SK-N-MC (cell line): ENCODE data around the gene MEIOB.

Source experiments
- DNase-seq: peaks from one replicate; pipeline ENCODE4 v3.0.0-alpha.2; 2011; ENCODE audit warnings: low read depth, low spot score
- H3K27ac ChIP-seq: fragments of 200-600 bp; sonication (generic); 2 replicates; pipeline ENCODE4 v1.5.1; 2016; ENCODE audit warnings: mixed run types
- H3K36me3 ChIP-seq: fragments of 200-600 bp; sonication (generic); 2 replicates; pipeline ENCODE4 v1.6.1; 2017; ENCODE audit warnings: antibody characterized with exemption, low read length, mixed read lengths; ENCODE audit not compliant: insufficient read depth
- H3K4me3 ChIP-seq: fragments of 200-600 bp; sonication (generic); 2 replicates; pipeline ENCODE4 v1.5.1; 2016
- H3K9ac ChIP-seq: fragments of 200-600 bp; sonication (generic); 2 replicates; pipeline ENCODE4 v1.8.0; 2017; ENCODE audit warnings: mixed run types, mixed read lengths; ENCODE audit not compliant: insufficient read length
- H3K9me3 ChIP-seq: fragments of 200-600 bp; sonication (generic); 2 replicates; pipeline ENCODE4 v1.6.1; 2017; ENCODE audit warnings: low read depth, mild to moderate bottlenecking, antibody characterized with exemption, low read length, moderate library complexity, mixed read lengths
- EZH2 ChIP-seq: fragments of 200-600 bp; sonication (generic); IDR thresholded peaks from one replicate; pipeline ENCODE4 v1.6.1; 2017; ENCODE audit warnings: antibody characterized with exemption
- FOXP2 ChIP-seq: optimal IDR thresholded peaks from 2 replicates; pipeline ENCODE3; 2011; ENCODE audit warnings: mild to moderate bottlenecking, moderate library complexity; ENCODE audit not compliant: insufficient read depth; ENCODE audit errors: extremely low read length, control extremely low read depth
- POLR2AphosphoS5 ChIP-seq: IDR thresholded peaks from 2 replicates; pipeline ENCODE4 v1.6.1; 2012; ENCODE audit warnings: mild to moderate bottlenecking, low read depth, low read length, borderline replicate concordance

Gene MEIOB

GRCh38 chr16:1831186-1832075, 40.5 kb downstream of the MEIOB start:
- H3K27ac ChIP-seq: no peak overlapping the region
- no peaks in the 10 kb centered on the region for H3K9me3 ChIP-seq
- no peak for DNase-seq
- no peak overlapping the region for H3K9ac ChIP-seq
- H3K36me3 ChIP-seq: no peaks in the 10 kb centered on the region
- no peak for TF ChIP-seq EZH2
- TF ChIP-seq FOXP2: no peak
- no peak for TF ChIP-seq POLR2AphosphoS5
- no peak overlapping the region for H3K4me3 ChIP-seq

DNA sequence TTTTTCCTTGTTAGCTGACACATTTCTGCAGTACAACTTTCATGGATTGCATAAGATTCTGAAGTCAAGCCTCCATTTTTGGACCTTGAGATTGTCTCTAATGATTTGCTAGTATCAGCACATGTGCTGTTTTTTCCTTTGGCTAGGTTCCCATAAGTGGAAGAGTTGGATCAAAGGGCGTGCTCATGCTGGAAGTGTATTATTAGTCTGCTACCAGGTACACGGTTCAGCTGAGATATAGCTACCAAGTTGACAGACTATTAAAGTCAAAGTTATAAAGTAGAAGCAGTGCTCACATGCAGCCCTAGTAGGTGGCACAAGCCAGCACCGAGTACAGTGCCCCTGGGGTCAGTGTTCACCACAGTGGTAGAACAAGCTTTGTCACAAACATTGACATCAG, 41.8 kb downstream of the MEIOB start:
- no peak overlapping the region for H3K4me3 ChIP-seq
- no peak overlapping the region for H3K27ac ChIP-seq
- no peak overlapping the region for H3K9ac ChIP-seq
- H3K9me3 ChIP-seq: no peaks in the 10 kb centered on the region
- DNase-seq: no peak
- TF ChIP-seq EZH2: no peak
- no peak for TF ChIP-seq FOXP2
- no peak for TF ChIP-seq POLR2AphosphoS5
- no peaks in the 10 kb centered on the region for H3K36me3 ChIP-seq

DNA sequence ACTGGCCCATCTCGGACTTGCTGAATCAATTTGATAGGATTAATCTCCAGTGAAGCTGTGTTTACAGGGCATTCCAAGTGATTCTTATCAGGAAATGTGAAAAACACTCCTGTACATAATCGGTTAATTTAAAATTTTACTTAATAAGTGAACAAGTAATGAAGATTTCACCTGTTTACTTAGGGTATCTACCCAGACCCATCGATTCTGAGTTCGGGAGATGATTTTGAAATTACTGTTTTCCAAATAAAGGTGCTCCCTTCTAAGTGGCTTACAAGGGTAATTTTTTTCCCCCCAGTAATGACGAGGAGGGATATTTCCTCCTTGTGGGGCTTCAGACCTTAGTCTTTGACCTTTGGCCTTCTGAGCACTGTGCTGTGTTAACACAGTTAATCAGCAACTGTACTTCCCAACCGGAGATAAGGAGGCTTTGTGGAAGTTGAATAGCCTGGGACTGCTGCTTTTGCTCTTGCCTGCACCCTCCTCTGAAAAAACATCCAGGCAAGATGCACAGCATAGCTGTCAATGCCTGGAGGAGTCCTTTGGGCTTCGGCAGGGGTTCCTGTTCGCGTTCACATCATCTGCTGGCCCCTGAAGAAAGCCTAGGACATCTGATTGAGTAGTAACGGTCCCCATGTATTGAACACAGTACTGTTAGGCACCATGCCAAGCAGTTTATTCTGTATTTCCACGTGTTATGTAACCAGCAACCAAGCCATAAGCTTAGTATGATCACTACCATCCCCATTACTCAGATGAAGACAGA, 43.1 kb downstream of the MEIOB start:
- H3K4me3 ChIP-seq: no peak overlapping the region
- TF ChIP-seq POLR2AphosphoS5 (no peak), EZH2 (no peak), FOXP2 (no peak)
- no peak for DNase-seq
- H3K9ac ChIP-seq: no peak overlapping the region
- H3K9me3 ChIP-seq: no peaks in the 10 kb centered on the region
- H3K36me3 ChIP-seq: no peaks in the 10 kb centered on the region
- H3K27ac ChIP-seq: no peak overlapping the region

- Histone ChIP-seq H3K4me3 (peak within 1 kb of the TSS; percentile 95), H3K9me3 (no peaks in the 10 kb centered on the region), H3K36me3 (no peaks in the 10 kb centered on the region), H3K27ac (no peak within 1 kb of the TSS), H3K9ac (peak within 1 kb of the TSS; percentile 73)
- peak; percentile 35 for DNase-seq
- no peak for TF ChIP-seq EZH2
- TF ChIP-seq POLR2AphosphoS5: peak; percentile 72
These were observed 45.0 kb downstream of the MEIOB start, which contains the start of the genes FAHD1 and HAGH for GRCh38 chr16:1826691-1827573. Gene FAHD1, plus strand, starts transcription at chr16:1827206. Its CDS starts 33 bp downstream, at chr16:1827239. Gene HAGH, minus strand, starts transcription at chr16:1826825. Its CDS starts 38 bp downstream, at chr16:1826787.

DNA sequence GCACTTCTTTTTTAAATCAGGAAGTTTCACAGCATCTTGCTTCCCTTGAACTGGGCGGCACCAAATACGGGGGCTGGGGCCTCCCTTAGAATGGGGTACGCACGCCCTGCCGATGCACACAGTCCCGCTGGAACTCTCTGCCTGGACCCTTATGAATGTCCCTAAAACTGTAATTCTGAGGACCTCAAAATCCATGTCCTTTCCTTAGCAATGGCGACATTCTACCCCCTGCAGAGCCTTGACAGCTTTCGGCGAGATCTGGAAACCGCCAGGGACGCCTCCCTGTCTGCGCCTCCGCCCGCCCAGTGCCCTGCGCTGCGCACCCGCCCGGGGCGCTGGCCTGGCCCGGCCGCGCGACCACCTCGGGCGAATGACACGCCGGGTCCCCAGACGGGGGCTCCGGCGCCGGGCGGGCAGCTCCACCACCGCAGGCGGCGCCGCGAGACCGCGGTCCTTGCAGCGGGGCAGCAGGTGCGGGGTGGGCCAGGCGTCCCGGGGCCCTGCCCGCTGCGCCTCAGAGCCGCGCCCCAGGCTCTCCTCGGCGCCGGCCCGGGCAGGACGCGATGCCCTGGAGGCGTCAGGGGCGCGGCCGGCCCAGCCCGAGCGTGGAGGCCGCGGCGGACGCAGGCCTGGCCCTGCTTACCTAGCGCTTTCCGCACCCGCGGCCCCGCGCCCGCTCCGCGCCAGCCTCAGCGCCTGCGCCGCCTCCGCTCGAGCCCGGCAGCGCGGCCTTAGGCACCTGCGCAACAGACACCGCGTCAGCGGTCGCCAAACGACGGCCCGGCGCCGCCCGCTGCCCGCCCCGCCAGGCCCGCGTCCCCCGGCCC, 45.9 kb downstream of the MEIOB start:
- Histone ChIP-seq H3K4me3 (peak overlapping the region; percentile 95), H3K9me3 (no peaks in the 10 kb centered on the region), H3K9ac (no peak overlapping the region), H3K36me3 (no peaks in the 10 kb centered on the region), H3K27ac (no peak overlapping the region)
- TF ChIP-seq FOXP2 (no peak), EZH2 (no peak), POLR2AphosphoS5 (no peak)
- no peak for DNase-seq

DNA sequence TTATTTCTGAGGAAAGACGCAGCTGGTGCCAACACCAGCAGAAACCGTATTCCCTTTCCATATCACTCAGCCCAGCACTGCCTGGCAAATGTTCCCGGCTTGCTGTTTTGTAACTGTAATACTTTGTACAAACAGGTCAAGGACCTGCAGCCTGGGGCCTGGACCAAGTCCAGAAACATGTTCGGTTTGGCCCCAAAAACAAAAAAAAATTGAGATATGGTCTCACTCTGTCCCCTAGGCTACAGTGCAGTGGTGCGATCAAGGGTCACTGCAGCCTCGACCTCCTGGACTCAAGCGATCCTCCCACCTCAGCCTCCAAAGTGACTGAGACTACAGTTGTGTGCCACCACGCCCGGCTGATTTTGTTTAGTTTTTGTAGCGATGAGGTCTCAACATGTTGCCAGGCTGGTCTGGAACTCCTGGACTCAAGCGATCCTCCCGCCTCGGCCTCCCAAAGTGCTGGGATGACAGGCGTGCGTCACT, 46.5 kb downstream of the MEIOB start:
- Histone ChIP-seq H3K9ac (no peak overlapping the region), H3K9me3 (no peaks in the 10 kb centered on the region), H3K36me3 (no peaks in the 10 kb centered on the region), H3K4me3 (peak overlapping the region; percentile 95; the same call in 1 of the 2 replicates), H3K27ac (no peak overlapping the region)
- no peak for DNase-seq
- no peak for TF ChIP-seq EZH2
- TF ChIP-seq POLR2AphosphoS5: no peak
- TF ChIP-seq FOXP2: no peak

GRCh38 chr16:1823821-1824220, 48.1 kb downstream of the MEIOB start:
- H3K9ac ChIP-seq: no peak overlapping the region
- H3K27ac ChIP-seq: no peak overlapping the region
- H3K36me3 ChIP-seq: no peaks in the 10 kb centered on the region
- H3K4me3 ChIP-seq: no peak overlapping the region
- H3K9me3 ChIP-seq: no peaks in the 10 kb centered on the region
- no peak for DNase-seq
- TF ChIP-seq FOXP2 (no peak), POLR2AphosphoS5 (no peak), EZH2 (no peak)
